HL-60 (cell line): ENCODE results near the gene LPXN.

Experiments used
- DNase-seq, 2 experiments: peaks; one replicate each; pipeline ENCODE4 v3.0.0-alpha.2; 2010 to 2020; ENCODE audit warnings: low read depth in 1 of 2, low spot score in 1 of 2
- H3K27ac ChIP-seq: fragments of 250-450 bp; sonication (Bioruptor Pico); replicated peaks from 2 replicates; pipeline ENCODE4 v1.5.1; 2020; ENCODE audit warnings: mild to moderate bottlenecking, moderate library complexity
- H3K27me3 ChIP-seq: fragments of 250-450 bp; sonication (Bioruptor Pico); 2 replicates; pipeline ENCODE4 v1.5.1; 2021; ENCODE audit warnings: mild to moderate bottlenecking, moderate library complexity; ENCODE audit not compliant: insufficient read depth, poor library complexity, severe bottlenecking
- H3K4me3 ChIP-seq: replicated peaks from 2 replicates; pipeline ENCODE4 v1.5.1; 2011; ENCODE audit warnings: mild to moderate bottlenecking, control low read depth, low read length; ENCODE audit not compliant: insufficient read depth
- GABPA ChIP-seq: IDR thresholded peaks from 2 replicates; pipeline ENCODE4 v1.6.1; 2012; ENCODE audit warnings: low read depth
- POLR2AphosphoS5 ChIP-seq: IDR thresholded peaks from 2 replicates; pipeline ENCODE4 v1.6.1; 2012; ENCODE audit warnings: low read depth
- SPI1 ChIP-seq: IDR thresholded peaks from 2 replicates; pipeline ENCODE4 v1.6.1; 2012; ENCODE audit warnings: low read depth, mild to moderate bottlenecking, borderline replicate concordance
- TF ChIP-seq, protein P1 (sequence below): IDR thresholded peaks from 2 replicates; pipeline ENCODE4 v1.6.1; 2012; ENCODE audit warnings: low read depth; ENCODE audit not compliant: insufficient replicate concordance
- TF ChIP-seq, protein P2 (sequence below): IDR thresholded peaks from one replicate; pipeline ENCODE4 v1.5.1; 2011; ENCODE audit warnings: low read length, control low read depth, inconsistent platforms; ENCODE audit not compliant: insufficient read depth

Gene LPXN

DNA sequence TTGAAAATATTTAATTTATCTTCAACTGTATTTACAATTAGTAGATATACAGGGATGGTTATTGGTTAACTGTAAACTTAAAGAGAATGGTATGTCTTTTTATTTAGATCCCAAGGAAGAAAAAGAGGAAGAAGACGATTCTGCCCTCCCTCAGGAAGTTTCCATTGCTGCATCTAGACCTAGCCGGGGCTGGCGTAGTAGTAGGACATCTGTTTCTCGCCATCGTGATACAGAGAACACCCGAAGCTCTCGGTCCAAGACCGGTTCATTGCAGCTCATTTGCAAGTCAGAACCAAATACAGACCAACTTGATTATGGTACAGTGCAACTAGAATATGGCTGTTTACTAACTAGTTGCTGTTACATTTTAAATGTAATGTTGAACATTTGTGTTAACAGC lies 34.1 kb upstream of the LPXN start:
- TF ChIP-seq POLR2AphosphoS5 (no peak), SPI1 (peak; percentile 35; the same call in 1 of the 2 replicates)
- H3K4me3 ChIP-seq = no peak overlapping the region
- no peaks in the 10 kb centered on the region for H3K27me3 ChIP-seq
- DNase-seq = peak in 1 of 2 experiments; percentile 59
- H3K27ac ChIP-seq = no peak overlapping the region

DNA sequence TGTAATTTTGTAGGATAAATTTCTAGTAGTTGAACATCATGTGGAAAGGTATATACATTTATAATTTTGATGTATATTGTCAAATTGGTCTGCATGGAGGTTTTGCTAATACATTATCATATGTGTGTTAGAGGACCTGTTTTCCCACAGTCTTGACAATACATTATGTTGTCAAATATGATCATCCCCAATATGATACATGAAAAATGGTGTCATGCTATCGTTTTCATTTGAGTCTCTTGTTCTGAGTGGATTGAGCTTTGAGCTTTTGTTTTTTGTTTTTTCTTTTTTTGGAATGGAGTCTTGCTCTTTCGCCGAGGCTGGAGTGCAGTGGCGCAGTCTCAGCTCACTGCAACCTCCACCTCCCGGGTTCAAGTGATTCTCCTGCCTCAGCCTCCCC lies 32.7 kb upstream of the LPXN start:
- TF ChIP-seq SPI1 = no peak
- TF ChIP-seq GABPA = no peak
- TF ChIP-seq, protein P1, sequence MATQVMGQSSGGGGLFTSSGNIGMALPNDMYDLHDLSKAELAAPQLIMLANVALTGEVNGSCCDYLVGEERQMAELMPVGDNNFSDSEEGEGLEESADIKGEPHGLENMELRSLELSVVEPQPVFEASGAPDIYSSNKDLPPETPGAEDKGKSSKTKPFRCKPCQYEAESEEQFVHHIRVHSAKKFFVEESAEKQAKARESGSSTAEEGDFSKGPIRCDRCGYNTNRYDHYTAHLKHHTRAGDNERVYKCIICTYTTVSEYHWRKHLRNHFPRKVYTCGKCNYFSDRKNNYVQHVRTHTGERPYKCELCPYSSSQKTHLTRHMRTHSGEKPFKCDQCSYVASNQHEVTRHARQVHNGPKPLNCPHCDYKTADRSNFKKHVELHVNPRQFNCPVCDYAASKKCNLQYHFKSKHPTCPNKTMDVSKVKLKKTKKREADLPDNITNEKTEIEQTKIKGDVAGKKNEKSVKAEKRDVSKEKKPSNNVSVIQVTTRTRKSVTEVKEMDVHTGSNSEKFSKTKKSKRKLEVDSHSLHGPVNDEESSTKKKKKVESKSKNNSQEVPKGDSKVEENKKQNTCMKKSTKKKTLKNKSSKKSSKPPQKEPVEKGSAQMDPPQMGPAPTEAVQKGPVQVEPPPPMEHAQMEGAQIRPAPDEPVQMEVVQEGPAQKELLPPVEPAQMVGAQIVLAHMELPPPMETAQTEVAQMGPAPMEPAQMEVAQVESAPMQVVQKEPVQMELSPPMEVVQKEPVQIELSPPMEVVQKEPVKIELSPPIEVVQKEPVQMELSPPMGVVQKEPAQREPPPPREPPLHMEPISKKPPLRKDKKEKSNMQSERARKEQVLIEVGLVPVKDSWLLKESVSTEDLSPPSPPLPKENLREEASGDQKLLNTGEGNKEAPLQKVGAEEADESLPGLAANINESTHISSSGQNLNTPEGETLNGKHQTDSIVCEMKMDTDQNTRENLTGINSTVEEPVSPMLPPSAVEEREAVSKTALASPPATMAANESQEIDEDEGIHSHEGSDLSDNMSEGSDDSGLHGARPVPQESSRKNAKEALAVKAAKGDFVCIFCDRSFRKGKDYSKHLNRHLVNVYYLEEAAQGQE = no peak
- TF ChIP-seq, protein P2, sequence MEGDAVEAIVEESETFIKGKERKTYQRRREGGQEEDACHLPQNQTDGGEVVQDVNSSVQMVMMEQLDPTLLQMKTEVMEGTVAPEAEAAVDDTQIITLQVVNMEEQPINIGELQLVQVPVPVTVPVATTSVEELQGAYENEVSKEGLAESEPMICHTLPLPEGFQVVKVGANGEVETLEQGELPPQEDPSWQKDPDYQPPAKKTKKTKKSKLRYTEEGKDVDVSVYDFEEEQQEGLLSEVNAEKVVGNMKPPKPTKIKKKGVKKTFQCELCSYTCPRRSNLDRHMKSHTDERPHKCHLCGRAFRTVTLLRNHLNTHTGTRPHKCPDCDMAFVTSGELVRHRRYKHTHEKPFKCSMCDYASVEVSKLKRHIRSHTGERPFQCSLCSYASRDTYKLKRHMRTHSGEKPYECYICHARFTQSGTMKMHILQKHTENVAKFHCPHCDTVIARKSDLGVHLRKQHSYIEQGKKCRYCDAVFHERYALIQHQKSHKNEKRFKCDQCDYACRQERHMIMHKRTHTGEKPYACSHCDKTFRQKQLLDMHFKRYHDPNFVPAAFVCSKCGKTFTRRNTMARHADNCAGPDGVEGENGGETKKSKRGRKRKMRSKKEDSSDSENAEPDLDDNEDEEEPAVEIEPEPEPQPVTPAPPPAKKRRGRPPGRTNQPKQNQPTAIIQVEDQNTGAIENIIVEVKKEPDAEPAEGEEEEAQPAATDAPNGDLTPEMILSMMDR = no peak
- TF ChIP-seq POLR2AphosphoS5 = no peak
- H3K27me3 ChIP-seq = no peaks in the 10 kb centered on the region
- no peak overlapping the region for H3K27ac ChIP-seq
- no peak for DNase-seq
- no peak overlapping the region for H3K4me3 ChIP-seq

DNA sequence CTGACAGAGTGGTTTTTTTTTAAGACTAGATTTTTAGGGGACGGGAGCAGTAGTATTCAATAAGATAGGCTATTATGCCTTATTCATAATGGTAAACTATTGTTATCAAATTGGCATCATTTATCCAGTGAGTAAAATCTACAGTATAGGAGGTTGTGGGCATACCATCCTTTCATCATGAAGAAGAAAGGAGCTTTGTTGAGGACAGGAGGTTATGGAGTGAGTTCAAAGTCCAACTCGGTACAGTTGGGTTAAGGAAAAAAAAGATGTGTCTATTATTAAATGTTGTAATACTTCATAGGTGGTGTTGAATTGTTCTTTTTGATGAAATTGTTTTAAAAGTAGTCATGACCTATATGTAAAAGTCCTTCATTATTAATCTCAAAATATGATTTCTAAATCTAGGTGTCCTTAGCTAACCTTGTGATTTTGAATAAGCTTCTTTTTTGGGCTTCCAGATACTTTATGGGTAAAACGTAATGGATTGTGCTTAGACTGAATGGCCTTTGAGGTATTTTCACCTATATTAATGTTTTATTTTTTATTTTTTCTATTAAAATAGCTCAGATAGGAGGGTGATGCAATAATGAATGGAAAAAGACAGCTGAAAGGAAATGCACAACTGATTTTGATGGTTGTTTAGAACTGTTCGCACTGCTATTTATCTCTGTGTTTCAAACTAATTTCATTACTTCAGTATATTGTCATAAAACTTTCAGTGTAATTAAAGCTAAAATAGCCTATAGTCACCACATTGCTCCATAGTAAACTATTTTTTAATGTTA lies 31.5 kb upstream of the LPXN start:
- no peak overlapping the region for H3K4me3 ChIP-seq
- TF ChIP-seq SPI1 (no peak), GABPA (no peak), POLR2AphosphoS5 (no peak)
- TF ChIP-seq, protein P1 = no peak
- TF ChIP-seq, protein P2 = no peak
- H3K27me3 ChIP-seq = no peaks in the 10 kb centered on the region
- DNase-seq = no peak
- no peak overlapping the region for H3K27ac ChIP-seq

DNA sequence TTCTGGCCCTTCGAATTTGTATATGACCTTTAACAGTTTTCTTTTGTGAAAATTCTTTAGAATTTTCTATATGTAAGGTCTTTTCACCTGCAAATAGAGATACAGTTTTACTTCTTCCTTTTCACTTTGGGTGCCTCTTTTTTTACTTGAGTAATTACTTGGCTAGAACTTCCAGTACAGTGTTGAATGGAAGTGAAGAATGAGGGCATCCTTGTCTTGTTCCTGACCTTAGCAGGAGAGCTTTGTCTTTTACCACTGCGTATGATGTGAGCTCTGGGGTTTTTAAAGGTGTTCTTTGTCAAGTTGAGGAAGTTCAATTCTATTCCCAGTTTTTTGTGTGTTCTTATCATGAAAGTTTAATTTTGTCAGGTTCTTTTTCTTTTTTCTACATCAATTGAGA lies 24.9 kb upstream of the LPXN start:
- TF ChIP-seq, protein P2 = no peak
- TF ChIP-seq POLR2AphosphoS5 = no peak
- TF ChIP-seq GABPA = no peak
- TF ChIP-seq, protein P1 = no peak
- TF ChIP-seq SPI1 = no peak
- DNase-seq = no peak
- no peaks in the 10 kb centered on the region for H3K27me3 ChIP-seq
- no peak overlapping the region for H3K27ac ChIP-seq
- H3K4me3 ChIP-seq = no peak overlapping the region
